Heart right ventricle (tissue), 16 donors: Measurements from ENCODE around the gene OR5AP2. TPM values are rescaled to one million over a fixed set of nuclear protein-coding genes. Genes with fewer than 3 reads are reported as not detected.
A peak's percentile ranks its signal among the peaks of the same experiment; 100 is the strongest.
"Not testable (repeated sequence)": the region's sequence is repeated elsewhere in the genome, so short reads cannot be mapped to it uniquely, and the experiment has no call there.

Experiments used
- ATAC-seq, 8 donors: fragments of 200-7000 bp; cut with Tn5 transposase; one replicate each; pipeline ENCODE4 v1.9.1; 2020; ENCODE audit warnings: mild to moderate bottlenecking in 8 of 8, moderate library complexity in 8 of 8, moderate number of reproducible peaks in 1 of 8
- DNase-seq, 2 donors: peaks; one replicate each; pipeline ENCODE4 v3.0.0-alpha.2; 2020
- H3K27ac ChIP-seq, 10 donors: fragments of 200-600 bp; sonication (generic) in 2 of 10; one replicate each; pipeline versions ENCODE4 v1.5.0 to v1.8.0; 2020 to 2022; ENCODE audit warnings: mild to moderate bottlenecking in 3 of 10
- H3K27me3 ChIP-seq, 7 donors: fragments of 200-600 bp; one replicate each; pipeline ENCODE4 v1.8.0; 2021 to 2022; ENCODE audit warnings: mild to moderate bottlenecking in 2 of 7
- H3K36me3 ChIP-seq, 9 donors: fragments of 200-600 bp; sonication (generic) in 1 of 9; one replicate each; pipeline versions ENCODE4 v1.5.0 to v1.8.0; 2020 to 2022; ENCODE audit warnings: mild to moderate bottlenecking in 2 of 9
- H3K4me1 ChIP-seq, 9 donors: fragments of 200-600 bp; sonication (generic) in 1 of 9; one replicate each; pipeline versions ENCODE4 v1.5.0 to v1.8.0; 2020 to 2022; ENCODE audit warnings: mild to moderate bottlenecking in 4 of 9
- H3K4me3 ChIP-seq, 10 donors: fragments of 200-600 bp; sonication (generic) in 2 of 10; one replicate each; pipeline versions ENCODE4 v1.5.0 to v1.8.0; 2020 to 2022; ENCODE audit warnings: mild to moderate bottlenecking in 7 of 10, moderate library complexity in 2 of 10
- H3K9me3 ChIP-seq, 11 donors: fragments of 200-600 bp in 10 of 11; sonication (generic) in 2 of 11; one replicate each; pipeline versions ENCODE4 v1.5.0 to v1.8.0; 2013 to 2022; ENCODE audit warnings: mild to moderate bottlenecking in 2 of 11, control low read depth in 1 of 11, moderate library complexity in 1 of 11
- CTCF ChIP-seq, 9 donors: fragments of 200-600 bp; sonication (generic) in 2 of 9; IDR thresholded peaks; one replicate each; pipeline versions ENCODE4 v1.5.0 to v1.8.0; 2021 to 2022; ENCODE audit warnings: antibody characterized with exemption in 9 of 9, mild to moderate bottlenecking in 5 of 9, moderate library complexity in 1 of 9
- WGBS, 2 donors: extraction: QIAGEN DNeasy Blood & Tissue Kit; methylation state at CpG; one replicate each; pipeline ENCODE4 v1.1.7; 2013; ENCODE audit warnings: inconsistent platforms in 1 of 2; 5-methylcytosine and 5-hydroxymethylcytosine counted together
- intact Hi-C, 10 donors: fragments of 100-400 bp; cut with DNase I; formaldehyde crosslinking; loops; one replicate each; pipeline versions ENCODE4 v1.11.1 to v1.14.2; 2022
- polyA plus RNA-seq, 2 donors: library from polyadenylated mRNA; stranded (reverse); fragments of 200-250 nt; gene quantifications; one replicate each; pipeline ENCODE4 v1.2.3, GENCODE V29; 2013
- total RNA-seq, 10 donors: library from RNA; stranded (reverse); fragmentation: NEBNext Ultra II Directional in 3 of 10; extraction: Animal tissue kit (Norgen Biotek cat#: 25700) in 3 of 10; gene quantifications; one replicate each; pipeline versions ENCODE4 v1.2.1 to v1.2.4, GENCODE V29; 2021 to 2023
- donor health status: Arrhythmogenic right ventricular cardiomyopathy.
- donor health status: ischemic (EF 13 %, LVEDD 7.1; RV severe dilation, severe dysfunction).
- donor health status: healthy with polysubstance abuse.
- donor health status: DM: no; HTN: yes; CAD: no.
- donor health status: DM: no; HTN: no; CAD: no.
- donor health status: ischemic (EF 25% LVEDD 6.9; RV normal size, moderate dysfunction).
- donor health status: ischemic (EF 25% LVEDD 5.7; RV mildly dilated, moderate dysfunction).
- donor health status: healthy.
- donor health status: DM: yes; HTN: yes; CAD: no.
- donor health status: Ischemic cardiomyopathy.
- donor health status: ischemic (EF 35%, LVEDD 5.7; RV mildly dilated, moderate dysfunction).
- donor health status: nonischemic (EF 11% LVEDD 7.7; RV severe dilation, severe dysfunction).
- donor health status: DM: yes; HTN: yes; CAD: no.
- donor health status: PGD.
- donor health status: ischemic (EF 29% LVEDD 5.4; RV normal size, mild dysfunction).
- donor health status: nonischemic (EF 23%, LVEDD 6.1; RV moderate dilation, normal function).

OR5AP2 gene
- total and polyA plus RNA-seq, 12 donors, result not detected

- TF ChIP-seq CTCF (IDR thresholded peaks at IDR 0.05), result no peak
- WGBS, 2 donors, result 43 to 46% methylated on average over 2 of the region's 2 CpGs
Measured at GRCh38 chr11:56625946-56626345, 16.3 kb downstream of the OR5AP2 start.

GRCh38 chr11:56624661-56625110, 17.6 kb downstream of the OR5AP2 start:
- Histone ChIP-seq H3K27me3 (peaks cover 0 to 2% (median 0%) of the 10 kb centered on the region in 7 donors), H3K4me1 (no peaks in the 10 kb centered on the region), H3K4me3 (no peak overlapping the region), H3K27ac (no peak overlapping the region), H3K36me3 (no peaks in the 10 kb centered on the region), H3K9me3 (no peaks in the 10 kb centered on the region)
- DNase-seq, result no peak
- peak in 7 of 9 donors; percentile 29 to 60 (median 48) for TF ChIP-seq CTCF (IDR thresholded peaks at IDR 0.05)
- peak in 1 of 8 donors; percentile 70 for ATAC-seq
- WGBS, 2 donors, result 4 to 10% methylated on average over 3 of the region's 3 CpGs
- intact Hi-C loops, result loop anchor here in 6 of 10 donors (5.0 to 10.0 kb wide), 4 partner anchors 53 to 160 kb away; no protein-coding TSS in a partner anchor

More at GRCh38 chr11:56625946-56626345, 16.3 kb downstream of the OR5AP2 start:
- no peaks in the 10 kb centered on the region for H3K27me3 ChIP-seq
- no peaks in the 10 kb centered on the region for H3K4me1 ChIP-seq
- no peaks in the 10 kb centered on the region for H3K9me3 ChIP-seq
- no peak overlapping the region for H3K4me3 ChIP-seq
- ATAC-seq, result no peak
- no peaks in the 10 kb centered on the region for H3K36me3 ChIP-seq
- DNase-seq, result no peak
- intact Hi-C loops, result loop anchor here in 4 of 10 donors (5.0 to 10.0 kb wide), 3 partner anchors 51 to 159 kb away; no protein-coding TSS in a partner anchor
- no peak overlapping the region for H3K27ac ChIP-seq

- Histone ChIP-seq H3K36me3 (no peaks in the 10 kb centered on the region), H3K27me3 (no peaks in the 10 kb centered on the region), H3K4me3 (no peak overlapping the region), H3K9me3 (no peaks in the 10 kb centered on the region), H3K27ac (no peak overlapping the region), H3K4me1 (no peaks in the 10 kb centered on the region)
- intact Hi-C loops, result no loop called here
- DNase-seq (no peak), ATAC-seq (no peak)
- TF ChIP-seq CTCF (IDR thresholded peaks at IDR 0.05), result no peak
- 76 to 93% methylated on average over 1 of the region's 1 CpG for WGBS, 2 donors
Measured at GRCh38 chr11:56611174-56611573, 31.1 kb downstream of the OR5AP2 start.

DNA sequence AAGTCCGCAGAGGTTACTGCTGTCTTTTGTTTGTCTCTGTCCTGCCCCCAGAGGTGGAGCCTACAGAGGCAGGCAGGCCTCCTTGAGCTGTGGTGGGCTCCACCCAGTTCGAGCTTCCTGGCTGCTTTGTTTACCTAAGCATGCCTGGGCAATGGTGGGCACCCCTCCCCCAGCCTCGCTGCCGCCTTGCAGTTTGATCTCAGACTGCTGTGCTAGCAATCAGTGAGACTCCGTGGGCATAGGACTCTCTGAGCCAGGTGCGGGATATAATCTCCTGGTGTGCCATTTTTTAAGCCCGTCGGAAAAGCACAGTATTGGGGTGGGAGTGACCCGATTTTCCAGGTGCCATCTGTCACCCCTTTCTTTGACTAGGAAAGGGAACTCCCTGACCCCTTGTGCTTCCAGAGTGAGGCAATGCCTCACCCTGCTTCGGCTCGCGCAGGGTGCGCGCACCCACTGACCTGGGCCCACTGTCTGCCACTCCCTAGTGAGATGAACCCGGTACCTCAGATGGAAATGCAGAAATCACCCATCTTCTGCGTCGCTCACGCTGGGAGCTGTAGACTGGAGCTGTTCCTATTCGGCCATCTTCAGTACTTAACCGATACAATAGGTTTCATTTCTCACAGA, 50.0 kb downstream of the OR5AP2 start:
- ATAC-seq, H3K4me1 ChIP-seq, H3K36me3 ChIP-seq, DNase-seq, H3K27ac ChIP-seq, H3K27me3 ChIP-seq, H3K4me3 ChIP-seq, intact Hi-C loops: not testable (repeated sequence)
- 90 to 92% methylated on average over 19 to 20 of the region's 20 CpGs for WGBS, 2 donors
- peaks cover 0 to 30% (median 0%) of the 10 kb centered on the region in 11 donors for H3K9me3 ChIP-seq

Other genes with a start within 250 kb of the OR5AP2 start
- not detected for gene OR5AL1, start 229.7 kb downstream of the OR5AP2 start, total RNA-seq
- not detected for gene OR5AL1, start 229.7 kb downstream of the OR5AP2 start, polyA plus RNA-seq
- not detected for gene OR5M3, start 169.1 kb downstream of the OR5AP2 start, total RNA-seq
- not detected for gene OR5M3, start 169.1 kb downstream of the OR5AP2 start, polyA plus RNA-seq
- not detected for gene OR5M8, start 151.1 kb downstream of the OR5AP2 start, total RNA-seq
- not detected for gene OR5M8, start 151.1 kb downstream of the OR5AP2 start, polyA plus RNA-seq
- gene OR5M11, start 99.2 kb downstream of the OR5AP2 start, total RNA-seq, result not detected
- not detected for gene OR5M11, start 99.2 kb downstream of the OR5AP2 start, polyA plus RNA-seq
- not detected for gene OR5M10, start 64.7 kb downstream of the OR5AP2 start, total RNA-seq
- gene OR5M10, start 64.7 kb downstream of the OR5AP2 start, polyA plus RNA-seq, result not detected
- not detected for gene OR5M1, start 27.6 kb downstream of the OR5AP2 start, total RNA-seq
- gene OR5M1, start 27.6 kb downstream of the OR5AP2 start, polyA plus RNA-seq, result not detected
- gene OR5AR1, start 21.2 kb upstream of the OR5AP2 start, total RNA-seq, result not detected
- not detected for gene OR5AR1, start 21.2 kb upstream of the OR5AP2 start, polyA plus RNA-seq
- not detected for gene OR9G1, start 56.7 kb upstream of the OR5AP2 start, total RNA-seq
- not detected for gene OR9G1, start 56.7 kb upstream of the OR5AP2 start, polyA plus RNA-seq
- gene OR9G4, start 106.3 kb upstream of the OR5AP2 start, total RNA-seq, result not detected
- not detected for gene OR9G4, start 106.3 kb upstream of the OR5AP2 start, polyA plus RNA-seq